Endodermal cell (in vitro differentiated cells): ENCODE measurements around the gene RHOH. TPM values are rescaled to one million over a fixed set of nuclear protein-coding genes. Genes with fewer than 3 reads are reported as not detected.

Experiments used
- DNase-seq: peaks from one replicate; pipeline ENCODE4 v3.0.0-alpha.2; 2017
- H3K27ac ChIP-seq: 2 replicates; pipeline ENCODE4 v1.5.1; 2013; ENCODE audit warnings: mild to moderate bottlenecking, low read depth, low read length, moderate library complexity
- H3K27me3 ChIP-seq: 2 replicates; pipeline ENCODE4 v1.6.1; 2013; ENCODE audit warnings: mild to moderate bottlenecking, low read length, moderate library complexity; ENCODE audit not compliant: insufficient read depth, control insufficient read depth, poor library complexity, severe bottlenecking
- H3K36me3 ChIP-seq: 2 replicates; pipeline ENCODE4 v1.7.0; 2013; ENCODE audit warnings: mild to moderate bottlenecking, low read length, moderate library complexity; ENCODE audit not compliant: control insufficient read depth, insufficient read depth
- H3K4me1 ChIP-seq: one replicate; pipeline ENCODE4 v1.7.0; 2013; ENCODE audit warnings: low read length; ENCODE audit not compliant: control insufficient read depth, insufficient read depth
- H3K4me3 ChIP-seq: 2 replicates; pipeline ENCODE4 v1.5.1; 2013; ENCODE audit warnings: mild to moderate bottlenecking, low read length, moderate library complexity
- H3K9ac ChIP-seq: 2 replicates; pipeline ENCODE4 v1.6.1; 2013; ENCODE audit warnings: mild to moderate bottlenecking, low read length, moderate library complexity; ENCODE audit not compliant: poor library complexity, severe bottlenecking; ENCODE audit errors: extremely low read depth
- H3K9me3 ChIP-seq: 2 replicates; pipeline ENCODE4 v1.6.1; 2013; ENCODE audit warnings: mild to moderate bottlenecking, low read length, moderate library complexity; ENCODE audit not compliant: control insufficient read depth
- H3K27ac Mint-ChIP-seq: 2 replicates; pipeline ENCODE4 v1.8.0; 2020; ENCODE audit warnings: mixed read lengths
- H3K27me3 Mint-ChIP-seq: 2 replicates; pipeline ENCODE4 v1.8.0; 2021; ENCODE audit warnings: mild to moderate bottlenecking, mixed read lengths; ENCODE audit not compliant: insufficient read depth
- H3K36me3 Mint-ChIP-seq: 2 replicates; pipeline ENCODE4 v1.8.0; 2020; ENCODE audit warnings: low read depth, mixed read lengths
- H3K4me1 Mint-ChIP-seq: 2 replicates; pipeline ENCODE4 v1.8.0; 2020; ENCODE audit warnings: mixed read lengths
- H3K4me3 Mint-ChIP-seq: 2 replicates; pipeline ENCODE4 v1.8.0; 2020; ENCODE audit warnings: mild to moderate bottlenecking, moderate library complexity, mixed read lengths
- H3K9me3 Mint-ChIP-seq: 2 replicates; pipeline ENCODE4 v1.8.0; 2020; ENCODE audit warnings: mild to moderate bottlenecking, mixed read lengths
- WGBS, 2 experiments: methylation state at CpG; one replicate each; pipeline versions ENCODE4 v1.1.5 to v1.1.7; 2013; ENCODE audit warnings: missing lambda C conversion rate in 2 of 2, mixed read lengths in 1 of 2; ENCODE audit not compliant: insufficient coverage in 1 of 2, insufficient read length in 1 of 2; 5-methylcytosine and 5-hydroxymethylcytosine counted together
- total RNA-seq, 2 donors: library from RNA; stranded (reverse); fragmentation: NEBNext Ultra II Directional in 1 of 2; extraction: Animal tissue kit (Norgen Biotek cat#: 25700) in 1 of 2; gene quantifications; 2 replicates in 1 of 2; 3 replicates in 1 of 2; pipeline ENCODE4 v1.2.1, GENCODE V29; 2021
- TF ChIP-seq, protein P1 (sequence below): fragments of 200-600 bp; sonication (generic); conservative IDR thresholded peaks from 2 replicates; pipeline ENCODE4 v1.5.0; 2021; ENCODE audit warnings: antibody characterized with exemption, mild to moderate bottlenecking

The RHOH gene
- total RNA-seq, 2 donors from 2014 or later, result 2.9 to 9.4 TPM

DNA sequence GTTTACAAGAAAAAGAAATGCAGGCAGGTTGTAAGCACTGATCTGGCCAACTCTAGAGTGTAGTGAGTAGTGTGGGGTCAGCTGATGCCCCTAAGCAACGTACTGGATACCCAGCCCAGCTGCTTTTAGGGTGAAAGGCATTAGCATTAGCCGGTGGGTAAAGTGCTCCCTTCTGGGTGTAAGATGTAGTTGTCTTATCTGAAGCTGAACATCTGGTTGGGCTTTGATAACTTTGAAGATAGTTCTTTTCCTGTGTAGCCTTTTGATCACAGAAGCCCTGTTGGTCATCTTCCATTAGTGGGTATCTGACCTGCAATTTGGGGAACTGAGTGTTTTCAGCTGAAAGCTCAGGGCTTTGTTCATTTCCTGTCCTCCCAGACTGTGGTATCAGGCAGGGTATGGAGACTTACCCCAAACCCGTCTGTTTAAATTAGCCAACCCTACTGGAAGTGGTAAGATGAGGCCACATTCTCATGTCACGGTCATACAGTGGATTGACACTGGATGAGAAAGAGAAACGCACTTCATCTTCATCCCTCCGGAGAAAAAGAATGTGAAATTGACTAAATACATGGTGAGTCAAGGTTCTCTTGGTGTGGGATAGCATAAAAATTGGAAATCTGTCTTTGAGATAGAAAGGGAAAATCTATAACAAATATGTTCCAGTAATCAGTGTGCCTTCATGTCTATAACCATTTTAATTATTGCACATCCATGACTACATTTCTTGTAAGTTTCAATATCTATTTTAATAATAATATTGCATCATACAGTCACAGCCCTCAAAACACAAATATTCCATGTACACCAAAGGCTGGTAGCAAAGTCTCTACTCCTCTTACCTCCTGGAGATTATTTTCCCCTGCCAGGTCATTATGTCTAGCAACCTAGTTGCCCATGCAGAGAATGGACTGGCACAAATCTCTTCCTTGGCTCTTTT is 8.7 kb downstream of the RHOH start:
- TF ChIP-seq, protein P1, sequence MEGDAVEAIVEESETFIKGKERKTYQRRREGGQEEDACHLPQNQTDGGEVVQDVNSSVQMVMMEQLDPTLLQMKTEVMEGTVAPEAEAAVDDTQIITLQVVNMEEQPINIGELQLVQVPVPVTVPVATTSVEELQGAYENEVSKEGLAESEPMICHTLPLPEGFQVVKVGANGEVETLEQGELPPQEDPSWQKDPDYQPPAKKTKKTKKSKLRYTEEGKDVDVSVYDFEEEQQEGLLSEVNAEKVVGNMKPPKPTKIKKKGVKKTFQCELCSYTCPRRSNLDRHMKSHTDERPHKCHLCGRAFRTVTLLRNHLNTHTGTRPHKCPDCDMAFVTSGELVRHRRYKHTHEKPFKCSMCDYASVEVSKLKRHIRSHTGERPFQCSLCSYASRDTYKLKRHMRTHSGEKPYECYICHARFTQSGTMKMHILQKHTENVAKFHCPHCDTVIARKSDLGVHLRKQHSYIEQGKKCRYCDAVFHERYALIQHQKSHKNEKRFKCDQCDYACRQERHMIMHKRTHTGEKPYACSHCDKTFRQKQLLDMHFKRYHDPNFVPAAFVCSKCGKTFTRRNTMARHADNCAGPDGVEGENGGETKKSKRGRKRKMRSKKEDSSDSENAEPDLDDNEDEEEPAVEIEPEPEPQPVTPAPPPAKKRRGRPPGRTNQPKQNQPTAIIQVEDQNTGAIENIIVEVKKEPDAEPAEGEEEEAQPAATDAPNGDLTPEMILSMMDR, result no peak
- H3K9me3 Mint-ChIP-seq, result no peaks in the 10 kb centered on the region
- H3K27ac Mint-ChIP-seq, result peak overlapping the region; percentile 2
- peaks cover under 1% of the 10 kb centered on the region for H3K4me1 Mint-ChIP-seq
- no peak overlapping the region for H3K4me3 ChIP-seq
- H3K9me3 ChIP-seq, result no peaks in the 10 kb centered on the region
- no peak overlapping the region for H3K4me3 Mint-ChIP-seq
- no peaks in the 10 kb centered on the region for H3K4me1 ChIP-seq
- DNase-seq, result no peak
- H3K27me3 Mint-ChIP-seq, result no peaks in the 10 kb centered on the region
- no peak overlapping the region for H3K27ac ChIP-seq
- H3K36me3 Mint-ChIP-seq, result no peaks in the 10 kb centered on the region
- no peaks in the 10 kb centered on the region for H3K27me3 ChIP-seq
- no peak overlapping the region for H3K9ac ChIP-seq
- no peaks in the 10 kb centered on the region for H3K36me3 ChIP-seq
- 88 to 93% methylated on average over 2 to 6 of the region's 6 CpGs for WGBS, 2 experiments

DNA sequence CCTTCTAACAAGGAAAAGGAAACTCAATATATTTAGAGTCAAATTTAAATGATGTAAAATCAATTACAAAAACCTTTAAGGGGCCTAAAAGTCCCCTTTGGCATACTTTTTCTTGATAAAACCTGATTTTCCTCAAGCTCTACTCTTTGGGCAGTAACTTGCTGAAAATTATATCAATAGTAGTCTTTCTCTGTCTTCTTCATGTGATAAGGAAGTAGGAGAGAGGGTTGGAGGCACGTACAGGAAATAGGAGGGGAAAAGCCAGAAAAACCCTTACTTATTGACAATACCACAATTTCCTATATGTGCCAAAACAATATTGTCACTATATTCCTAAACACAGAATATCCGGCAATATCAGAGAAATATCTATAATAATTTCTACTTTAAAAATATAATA is 9.6 kb downstream of the RHOH start:
- Mint-ChIP-seq H3K4me3 (no peak overlapping the region), H3K9me3 (no peaks in the 10 kb centered on the region), H3K4me1 (no peaks in the 10 kb centered on the region), H3K27me3 (no peaks in the 10 kb centered on the region), H3K27ac (no peak overlapping the region), H3K36me3 (no peaks in the 10 kb centered on the region)
- no CpG with 5 or more reads among the region's 2 CpGs for WGBS, 2 experiments
- TF ChIP-seq, protein P1, result no peak
- Histone ChIP-seq H3K9ac (no peak overlapping the region), H3K4me1 (no peaks in the 10 kb centered on the region), H3K27me3 (no peaks in the 10 kb centered on the region), H3K4me3 (no peak overlapping the region), H3K9me3 (no peaks in the 10 kb centered on the region), H3K36me3 (no peaks in the 10 kb centered on the region), H3K27ac (no peak overlapping the region)
- no peak for DNase-seq

DNA sequence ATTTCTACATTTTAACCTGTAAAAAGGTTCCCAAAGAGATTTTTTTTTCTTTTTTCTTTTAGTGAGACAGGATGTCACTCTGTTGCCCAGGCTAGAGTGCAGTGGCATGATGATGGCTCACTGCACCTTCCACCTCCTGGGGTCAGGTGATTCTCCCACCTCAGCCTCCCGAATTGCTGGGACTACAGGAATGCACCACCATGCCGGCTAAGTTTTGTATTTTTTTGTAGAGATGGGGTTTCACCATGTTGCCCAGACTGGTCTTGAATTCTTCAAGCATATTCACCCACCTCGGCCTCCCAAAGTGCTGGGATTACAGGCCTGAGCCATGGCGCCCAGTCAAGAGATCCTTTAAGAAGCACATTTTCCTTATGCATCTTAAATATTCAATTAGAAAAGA is 12.6 kb downstream of the RHOH start:
- no peak overlapping the region for H3K4me3 ChIP-seq
- Mint-ChIP-seq H3K4me1 (peaks cover 9% of the 10 kb centered on the region), H3K4me3 (no peak overlapping the region), H3K27me3 (no peaks in the 10 kb centered on the region), H3K9me3 (no peaks in the 10 kb centered on the region), H3K36me3 (no peaks in the 10 kb centered on the region), H3K27ac (peak overlapping the region; percentile 44)
- peaks cover 2% of the 10 kb centered on the region for H3K4me1 ChIP-seq
- no peak overlapping the region for H3K27ac ChIP-seq
- H3K27me3 ChIP-seq, result no peaks in the 10 kb centered on the region
- H3K9me3 ChIP-seq, result no peaks in the 10 kb centered on the region
- no peak for DNase-seq
- WGBS, 2 experiments, result 90% methylated on average over 4 of the region's 4 CpGs; no CpG with 5 or more reads in 1 of the 2 experiments
- no peak overlapping the region for H3K9ac ChIP-seq
- no peaks in the 10 kb centered on the region for H3K36me3 ChIP-seq
- TF ChIP-seq, protein P1, result no peak
